Sigmoid colon (tissue), 4 donors: ENCODE results near the gene SIK2.

Experiments used
- CTCF ChIP-seq, 4 experiments: fragments of 450-650 bp in 3 of 4; fragments of 200-600 bp in 1 of 4; IDR thresholded peaks; one replicate each; pipeline ENCODE4 v1.5.1; 2016 to 2019; ENCODE audit warnings: antibody characterized with exemption in 4 of 4, mild to moderate bottlenecking in 3 of 4, moderate library complexity in 2 of 4
- POLR2AphosphoS5 ChIP-seq, 4 donors: sonication (generic); formaldehyde crosslinking; IDR thresholded peaks; one replicate each; pipeline ENCODE4 v1.6.1; 2017; ENCODE audit warnings: antibody characterized with exemption in 4 of 4

GRCh38 chr11:111707691-111708067 is 105.4 kb downstream of the SIK2 start:
- TF ChIP-seq CTCF (IDR thresholded peaks at IDR 0.05) (no peak), POLR2AphosphoS5 (IDR thresholded peaks at IDR 0.05) (no peak)
